Stomach (tissue), 4 donors: ENCODE data around the gene PRTG.

ENCODE experiments used
- EP300 ChIP-seq: sonication (generic); formaldehyde crosslinking; IDR thresholded peaks from one replicate; pipeline ENCODE4 v1.6.1; 2017; ENCODE audit warnings: antibody characterized with exemption
- POLR2A ChIP-seq, 4 donors: fragments of 450-650 bp; IDR thresholded peaks; one replicate each; pipeline ENCODE4 v1.6.1; 2016; ENCODE audit warnings: antibody characterized with exemption in 4 of 4, control low read depth in 2 of 4, mild to moderate bottlenecking in 1 of 4, moderate library complexity in 1 of 4
- POLR2AphosphoS5 ChIP-seq, 3 donors: sonication (generic); formaldehyde crosslinking; IDR thresholded peaks; one replicate each; pipeline ENCODE4 v1.6.1; 2016; ENCODE audit warnings: antibody characterized with exemption in 3 of 3
- TF ChIP-seq, protein P1 (sequence below), 7 experiments: fragments of 450-650 bp in 4 of 7; fragments of 200-600 bp in 3 of 7; sonication (generic) in 3 of 7; IDR thresholded peaks; one replicate each; pipeline ENCODE4 v1.5.1; 2016 to 2019; ENCODE audit warnings: antibody characterized with exemption in 7 of 7, control low read depth in 2 of 7, mild to moderate bottlenecking in 1 of 7

DNA sequence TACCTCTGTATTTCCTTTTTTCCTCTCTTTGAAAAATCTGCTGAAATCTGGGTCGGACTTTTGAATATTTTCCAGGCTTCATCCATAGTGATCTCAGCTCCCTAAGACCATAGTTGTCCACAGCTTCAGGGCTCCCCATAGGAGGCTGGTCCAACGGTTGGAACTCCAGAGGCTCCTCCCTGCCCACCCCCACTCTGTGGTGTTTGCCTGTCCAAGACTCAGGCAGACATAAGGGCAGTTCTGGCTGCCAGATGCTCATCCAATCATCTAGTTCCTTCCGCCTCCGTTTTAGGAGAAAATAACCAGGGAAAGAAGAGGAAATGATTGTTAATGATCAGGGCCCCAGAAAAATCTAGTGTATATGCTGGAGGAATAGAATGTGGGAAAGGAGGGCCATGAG is 27.9 kb upstream of the PRTG start:
- TF ChIP-seq, protein P1, sequence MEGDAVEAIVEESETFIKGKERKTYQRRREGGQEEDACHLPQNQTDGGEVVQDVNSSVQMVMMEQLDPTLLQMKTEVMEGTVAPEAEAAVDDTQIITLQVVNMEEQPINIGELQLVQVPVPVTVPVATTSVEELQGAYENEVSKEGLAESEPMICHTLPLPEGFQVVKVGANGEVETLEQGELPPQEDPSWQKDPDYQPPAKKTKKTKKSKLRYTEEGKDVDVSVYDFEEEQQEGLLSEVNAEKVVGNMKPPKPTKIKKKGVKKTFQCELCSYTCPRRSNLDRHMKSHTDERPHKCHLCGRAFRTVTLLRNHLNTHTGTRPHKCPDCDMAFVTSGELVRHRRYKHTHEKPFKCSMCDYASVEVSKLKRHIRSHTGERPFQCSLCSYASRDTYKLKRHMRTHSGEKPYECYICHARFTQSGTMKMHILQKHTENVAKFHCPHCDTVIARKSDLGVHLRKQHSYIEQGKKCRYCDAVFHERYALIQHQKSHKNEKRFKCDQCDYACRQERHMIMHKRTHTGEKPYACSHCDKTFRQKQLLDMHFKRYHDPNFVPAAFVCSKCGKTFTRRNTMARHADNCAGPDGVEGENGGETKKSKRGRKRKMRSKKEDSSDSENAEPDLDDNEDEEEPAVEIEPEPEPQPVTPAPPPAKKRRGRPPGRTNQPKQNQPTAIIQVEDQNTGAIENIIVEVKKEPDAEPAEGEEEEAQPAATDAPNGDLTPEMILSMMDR (IDR thresholded peaks at IDR 0.05), result no peak
- TF ChIP-seq POLR2A (IDR thresholded peaks at IDR 0.05) (no peak), POLR2AphosphoS5 (IDR thresholded peaks at IDR 0.05) (no peak), EP300 (no peak)
